NT2/D1 (cell line): Measurements from ENCODE around the gene YPEL1.

Source experiments
- DNase-seq: peaks from one replicate; pipeline ENCODE4 v3.0.0-alpha.2; 2011; ENCODE audit warnings: low read depth, low spot score
- H3K27me3 ChIP-seq: 2 replicates; pipeline ENCODE4 v1.6.0; 2011; ENCODE audit warnings: mild to moderate bottlenecking; ENCODE audit not compliant: insufficient read length, insufficient read depth
- H3K36me3 ChIP-seq: 2 replicates; pipeline ENCODE4 v1.6.1; 2011; ENCODE audit warnings: mild to moderate bottlenecking, low read length, mixed read lengths; ENCODE audit not compliant: insufficient read depth, insufficient read length
- H3K4me1 ChIP-seq: 2 replicates; pipeline ENCODE4 v1.5.1; 2011; ENCODE audit not compliant: insufficient read depth, insufficient read length
- H3K4me3 ChIP-seq: 2 replicates; pipeline ENCODE4 v1.5.1; 2011; ENCODE audit warnings: low read depth; ENCODE audit not compliant: insufficient read length
- H3K9ac ChIP-seq: 2 replicates; pipeline ENCODE4 v1.6.0; 2011; ENCODE audit warnings: low read depth; ENCODE audit not compliant: insufficient read length
- H3K9me3 ChIP-seq: 2 replicates; pipeline ENCODE4 v1.5.1; 2011; ENCODE audit warnings: mild to moderate bottlenecking, low read length; ENCODE audit not compliant: insufficient read depth
- SUZ12 ChIP-seq: IDR thresholded peaks from 2 replicates; pipeline ENCODE4 v1.6.1; 2011; ENCODE audit not compliant: insufficient read length, insufficient read depth; ENCODE audit errors: extremely low read depth
- YY1 ChIP-seq: IDR thresholded peaks from 2 replicates; pipeline ENCODE4 v1.6.1; 2011; ENCODE audit not compliant: insufficient read length, insufficient read depth
- ZNF274 ChIP-seq: IDR thresholded peaks from 2 replicates; pipeline ENCODE4 v1.6.1; 2011; ENCODE audit warnings: mild to moderate bottlenecking, low read depth, low read length

YPEL1 gene, protein sequence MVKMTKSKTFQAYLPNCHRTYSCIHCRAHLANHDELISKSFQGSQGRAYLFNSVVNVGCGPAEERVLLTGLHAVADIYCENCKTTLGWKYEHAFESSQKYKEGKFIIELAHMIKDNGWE

DNA sequence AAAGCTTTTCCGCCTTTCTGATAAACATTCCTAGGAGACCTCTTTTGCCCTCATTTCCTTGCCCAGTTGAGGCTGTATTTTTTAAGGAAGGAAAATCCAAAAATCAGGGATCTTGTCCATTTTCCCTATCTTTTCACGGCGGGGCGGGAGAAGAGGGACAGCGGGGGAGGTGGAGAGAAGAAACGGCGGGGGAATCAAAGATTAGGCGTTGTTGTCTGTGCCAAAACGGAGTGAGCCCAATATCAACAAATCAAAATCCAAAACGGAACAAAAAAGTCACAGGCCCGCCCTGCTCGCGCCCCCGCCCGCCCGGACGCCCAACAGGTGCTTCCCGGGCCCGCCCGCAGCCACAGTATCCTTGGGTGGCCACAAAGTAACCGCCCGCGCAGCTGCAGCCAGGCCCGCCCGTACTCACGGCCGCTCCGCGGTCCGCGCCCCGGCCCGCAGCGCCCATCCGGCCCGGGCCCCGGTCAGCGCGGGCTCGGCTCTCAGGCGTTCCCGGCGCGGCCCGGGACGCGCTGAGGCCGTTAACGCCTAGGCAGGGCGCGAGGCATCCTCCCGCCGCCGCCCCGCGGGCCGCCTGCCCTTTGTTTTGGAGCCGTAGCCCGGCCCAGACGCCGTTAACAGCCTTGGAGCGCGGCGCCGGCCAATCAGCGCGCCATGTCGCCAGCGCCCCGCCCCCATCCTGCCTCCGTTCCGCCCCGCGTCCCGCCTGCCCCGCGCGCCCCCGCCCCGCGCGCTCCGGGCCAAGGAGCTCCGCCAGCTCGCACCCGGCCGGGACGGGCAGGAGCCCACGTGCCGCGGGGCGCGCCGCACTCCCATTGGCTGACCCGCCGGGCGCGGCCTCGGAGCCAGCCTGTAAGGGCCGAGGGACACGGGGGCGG, at the start of gene YPEL1:
YPEL1 (minus strand) TSS at position 595 of the 884 bp plus-strand sequence. CDS start 25,050 bp downstream, outside the sequence.
- Histone ChIP-seq H3K9me3 (no peaks in the 10 kb centered on the region), H3K9ac (peak within 1 kb of the TSS; percentile 72), H3K27me3 (peaks cover 43% of the 10 kb centered on the region), H3K4me1 (peaks cover 3% of the 10 kb centered on the region), H3K4me3 (peak within 1 kb of the TSS; percentile 43), H3K36me3 (no peaks in the 10 kb centered on the region)
- TF ChIP-seq SUZ12 = no peak
- TF ChIP-seq ZNF274 = no peak
- no peak for TF ChIP-seq YY1
- peak; percentile 88 for DNase-seq

DNA sequence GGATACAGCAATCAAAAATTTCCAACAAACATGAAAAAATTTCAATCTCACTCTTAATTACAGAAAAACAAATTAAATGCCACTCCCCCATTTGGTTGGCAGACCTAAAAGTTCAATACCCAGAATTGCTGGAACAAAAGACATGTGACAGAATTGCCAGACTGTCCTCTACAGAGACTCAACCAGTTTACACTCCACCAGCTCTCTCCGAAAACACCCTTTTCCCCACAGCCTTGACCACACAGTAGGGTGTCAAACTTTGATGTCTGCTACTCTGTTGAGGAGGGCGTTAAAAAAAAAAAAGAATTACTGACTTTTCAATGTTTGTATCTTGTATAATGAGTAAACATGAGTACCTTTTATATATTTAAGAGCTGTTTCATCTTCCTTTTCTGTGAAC, 44.7 kb upstream of the YPEL1 start:
- Histone ChIP-seq H3K27me3 (no peaks in the 10 kb centered on the region), H3K36me3 (peaks cover 27% of the 10 kb centered on the region), H3K9me3 (no peaks in the 10 kb centered on the region), H3K4me1 (no peaks in the 10 kb centered on the region), H3K4me3 (no peak overlapping the region), H3K9ac (no peak overlapping the region)
- no peak for DNase-seq
- TF ChIP-seq ZNF274 (no peak), SUZ12 (no peak), YY1 (no peak)

DNA sequence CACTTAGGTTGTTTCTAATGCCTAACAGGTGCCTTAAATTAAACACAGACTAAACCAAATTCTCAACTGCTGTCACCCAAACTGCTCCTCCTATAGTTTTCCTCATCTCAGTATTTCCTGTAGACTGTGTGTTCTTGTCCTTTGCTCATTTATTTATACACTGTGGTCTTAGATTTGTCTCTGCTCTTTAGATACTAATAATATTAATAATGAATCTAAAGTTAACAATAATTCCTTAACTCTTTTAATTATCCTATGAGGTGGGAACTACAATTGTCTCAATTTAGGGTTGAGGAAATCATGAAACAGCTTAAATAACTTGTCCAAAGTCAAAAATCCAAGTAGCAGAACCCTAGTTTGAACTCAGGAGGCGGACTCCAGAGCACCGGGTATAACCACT, 43.9 kb upstream of the YPEL1 start:
- no peaks in the 10 kb centered on the region for H3K9me3 ChIP-seq
- H3K27me3 ChIP-seq = no peaks in the 10 kb centered on the region
- no peak for TF ChIP-seq SUZ12
- no peak for TF ChIP-seq ZNF274
- H3K4me3 ChIP-seq = no peak overlapping the region
- no peak for DNase-seq
- peaks cover 20% of the 10 kb centered on the region for H3K36me3 ChIP-seq
- no peaks in the 10 kb centered on the region for H3K4me1 ChIP-seq
- no peak overlapping the region for H3K9ac ChIP-seq

DNA sequence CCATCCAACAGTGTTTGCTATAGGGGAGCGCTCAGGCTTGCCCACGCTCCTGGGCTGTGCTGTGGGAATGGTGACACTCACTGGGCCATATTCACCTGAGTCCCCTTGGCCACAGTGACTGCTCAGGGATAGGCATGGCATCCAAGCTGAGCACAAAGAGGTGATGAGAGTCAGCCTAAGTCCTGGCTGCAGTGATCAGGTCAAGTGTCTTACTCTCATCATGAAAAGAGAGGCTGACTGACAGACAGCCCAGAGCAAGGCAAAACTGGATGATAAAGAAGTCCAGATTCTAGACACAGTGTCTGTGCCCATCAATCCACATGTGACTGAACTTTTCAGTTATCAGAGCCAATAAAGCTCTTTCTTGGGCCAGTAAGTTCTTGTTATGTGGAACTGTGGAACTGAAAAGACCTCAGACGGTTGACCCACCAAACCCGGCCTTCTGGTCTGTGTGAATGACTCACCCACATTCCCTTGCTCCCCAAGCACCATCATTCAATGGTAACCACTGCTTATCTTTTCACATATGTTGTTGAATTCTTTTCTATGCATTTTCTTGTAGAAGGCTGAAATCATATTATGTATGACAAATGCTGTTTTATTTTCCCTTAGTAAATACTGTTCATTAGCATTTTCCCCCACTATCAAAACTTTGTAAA, 43.2 kb upstream of the YPEL1 start:
- no peak for DNase-seq
- H3K9me3 ChIP-seq = no peaks in the 10 kb centered on the region
- no peaks in the 10 kb centered on the region for H3K27me3 ChIP-seq
- TF ChIP-seq ZNF274 (no peak), YY1 (no peak), SUZ12 (no peak)
- no peaks in the 10 kb centered on the region for H3K4me1 ChIP-seq
- H3K9ac ChIP-seq = no peak overlapping the region
- peaks cover 20% of the 10 kb centered on the region for H3K36me3 ChIP-seq
- no peak overlapping the region for H3K4me3 ChIP-seq

DNA sequence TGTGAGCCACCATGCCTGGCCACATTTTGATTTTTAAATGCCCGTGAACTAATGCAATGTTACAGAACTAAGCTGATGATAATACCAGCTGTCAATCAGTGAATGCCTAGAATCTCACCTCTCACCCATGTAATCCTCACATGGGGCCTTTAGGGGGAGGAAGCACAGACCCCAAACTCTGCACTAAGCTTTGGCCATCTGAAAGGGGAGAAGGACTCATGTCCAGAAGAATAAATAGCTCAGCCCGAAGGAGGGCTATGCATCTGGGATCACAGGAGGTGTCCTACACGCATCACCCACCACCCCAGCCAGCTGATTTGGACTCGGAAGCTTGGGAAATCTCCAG, 36.0 kb upstream of the YPEL1 start:
- Histone ChIP-seq H3K27me3 (no peaks in the 10 kb centered on the region), H3K9ac (no peak overlapping the region), H3K36me3 (peaks cover 58% of the 10 kb centered on the region), H3K4me3 (no peak overlapping the region), H3K9me3 (no peaks in the 10 kb centered on the region), H3K4me1 (no peaks in the 10 kb centered on the region)
- DNase-seq = no peak
- TF ChIP-seq ZNF274 (no peak), YY1 (no peak), SUZ12 (no peak)

DNA sequence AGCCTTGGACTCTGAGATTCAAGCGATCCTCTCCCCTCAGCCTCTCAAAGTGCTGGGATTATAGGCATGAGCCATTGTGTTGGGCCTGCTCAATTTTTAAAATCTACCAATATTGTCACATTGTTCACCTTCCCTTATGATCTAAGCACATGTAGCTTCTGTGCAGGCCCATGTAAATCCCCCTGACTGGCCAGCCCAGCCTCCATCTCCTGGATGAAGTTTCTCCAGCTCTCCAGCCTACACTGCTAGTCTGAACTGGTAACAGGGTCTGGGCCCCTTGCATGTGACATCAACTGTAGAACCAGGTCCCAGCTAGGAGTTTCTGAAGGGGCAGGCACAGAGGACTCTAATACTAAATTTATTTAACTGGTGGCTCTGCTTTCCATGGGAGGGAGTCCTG, 32.8 kb upstream of the YPEL1 start:
- no peak overlapping the region for H3K9ac ChIP-seq
- H3K27me3 ChIP-seq = no peaks in the 10 kb centered on the region
- TF ChIP-seq YY1 (no peak), ZNF274 (no peak), SUZ12 (no peak)
- H3K36me3 ChIP-seq = peaks cover 84% of the 10 kb centered on the region
- H3K9me3 ChIP-seq = no peaks in the 10 kb centered on the region
- H3K4me3 ChIP-seq = no peak overlapping the region
- DNase-seq = no peak
- H3K4me1 ChIP-seq = no peaks in the 10 kb centered on the region

DNA sequence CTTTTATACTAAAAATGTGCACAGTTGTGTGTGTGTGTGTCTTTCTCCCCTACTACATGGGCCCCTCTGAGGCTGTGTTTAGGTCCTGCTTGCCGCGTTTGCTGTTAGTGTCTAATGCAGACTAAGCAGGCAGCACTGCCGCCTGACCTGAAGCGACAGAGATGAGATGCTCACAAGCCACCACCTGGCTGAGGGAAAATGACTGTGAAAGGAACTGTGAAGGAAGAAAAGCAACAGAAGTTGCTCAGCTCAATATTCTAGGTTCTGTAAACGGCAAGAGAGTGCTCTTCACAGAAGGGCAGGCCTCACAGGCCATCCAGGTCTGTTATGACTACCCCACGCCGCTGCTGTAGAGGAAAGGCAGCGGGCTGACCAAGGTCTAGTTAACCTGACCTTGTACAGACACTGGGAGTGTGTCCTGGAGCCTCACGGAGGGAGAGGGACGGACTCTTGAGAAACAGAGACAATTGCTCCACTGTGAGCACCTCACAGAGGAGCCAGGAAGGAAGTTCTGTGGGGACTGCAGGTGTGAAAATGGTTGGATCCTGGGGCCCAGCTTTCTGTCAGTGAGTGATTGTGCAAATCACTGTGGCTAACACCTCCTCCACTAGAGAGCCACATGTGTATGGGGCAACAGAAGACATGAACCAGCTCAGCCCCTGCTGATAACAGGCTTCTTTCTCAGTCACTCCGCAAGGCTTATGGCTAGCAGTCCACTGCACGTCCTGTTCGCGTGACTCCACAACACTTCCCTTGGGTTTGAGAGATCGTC, 31.3 kb upstream of the YPEL1 start:
- H3K4me1 ChIP-seq = no peaks in the 10 kb centered on the region
- H3K36me3 ChIP-seq = peaks cover 86% of the 10 kb centered on the region
- H3K9me3 ChIP-seq = no peaks in the 10 kb centered on the region
- DNase-seq = no peak
- TF ChIP-seq SUZ12 = no peak
- TF ChIP-seq YY1 = no peak
- no peak for TF ChIP-seq ZNF274
- H3K9ac ChIP-seq = no peak overlapping the region
- no peaks in the 10 kb centered on the region for H3K27me3 ChIP-seq
- H3K4me3 ChIP-seq = no peak overlapping the region
